LNCAP (cell line): ENCODE results near the gene PTPRN2.

ENCODE experiments used
- CTCF ChIP-seq: fragments of 450-650 bp; IDR thresholded peaks from 2 replicates; pipeline ENCODE4 v1.5.1; 2017; ENCODE audit warnings: mild to moderate bottlenecking

Gene PTPRN2

DNA sequence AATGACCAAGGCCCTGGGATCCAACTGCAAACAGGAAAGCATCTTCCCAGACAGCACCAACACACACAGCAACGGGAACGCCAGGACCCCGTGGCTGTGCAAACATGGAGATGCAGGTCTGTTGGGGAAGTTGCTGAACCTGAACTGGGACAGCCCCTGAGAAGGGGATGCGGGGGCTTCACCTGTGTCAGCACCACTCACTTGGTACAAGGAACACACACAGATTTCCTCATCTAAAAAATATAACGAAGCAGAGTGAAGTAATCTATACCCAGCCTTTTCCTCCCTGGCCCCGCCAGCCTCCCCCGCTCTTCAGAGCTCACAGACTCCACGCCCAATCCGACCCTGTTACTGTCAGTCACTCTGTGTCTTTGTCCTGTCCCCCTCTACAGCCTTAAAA lies 93.0 kb downstream of the PTPRN2 start:
- no peak for TF ChIP-seq CTCF

GRCh38 chr7:158494162-158494586 lies 93.4 kb downstream of the PTPRN2 start:
- peak; percentile 52 for TF ChIP-seq CTCF

GRCh38 chr7:158492367-158492764 lies 95.3 kb downstream of the PTPRN2 start:
- TF ChIP-seq CTCF: no peak

GRCh38 chr7:158491094-158491493 lies 96.5 kb downstream of the PTPRN2 start:
- no peak for TF ChIP-seq CTCF

DNA sequence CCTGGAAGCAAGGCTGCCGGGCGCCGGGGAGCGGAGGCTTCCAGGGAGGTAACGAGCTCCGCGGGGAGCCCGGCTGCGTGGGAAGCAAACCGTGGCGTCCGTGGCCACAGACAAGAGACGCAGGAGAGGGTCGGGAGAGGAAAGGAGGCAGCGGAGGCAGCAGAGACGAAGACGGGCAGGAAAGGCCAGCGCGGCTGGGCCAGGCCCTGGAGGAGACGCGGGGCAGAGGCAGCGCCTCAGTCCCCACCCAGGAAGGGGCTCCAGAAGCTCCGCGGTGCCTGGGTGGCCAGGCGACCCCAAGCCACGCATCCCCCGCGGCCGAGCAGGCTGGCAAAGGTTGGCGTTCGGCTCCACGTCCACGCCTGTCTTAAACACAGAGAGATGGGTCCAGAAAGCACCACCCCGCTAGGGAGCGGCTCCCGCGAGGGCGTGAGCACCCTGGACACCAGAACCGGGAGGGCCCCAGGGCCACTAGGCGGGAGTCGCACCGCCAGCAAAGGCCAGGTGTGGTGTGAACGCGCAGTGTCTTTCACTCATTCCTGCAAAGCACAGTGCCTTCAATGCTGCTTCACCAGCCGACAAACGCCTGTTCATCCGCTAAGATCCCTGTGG lies 97.3 kb downstream of the PTPRN2 start:
- no peak for TF ChIP-seq CTCF

DNA sequence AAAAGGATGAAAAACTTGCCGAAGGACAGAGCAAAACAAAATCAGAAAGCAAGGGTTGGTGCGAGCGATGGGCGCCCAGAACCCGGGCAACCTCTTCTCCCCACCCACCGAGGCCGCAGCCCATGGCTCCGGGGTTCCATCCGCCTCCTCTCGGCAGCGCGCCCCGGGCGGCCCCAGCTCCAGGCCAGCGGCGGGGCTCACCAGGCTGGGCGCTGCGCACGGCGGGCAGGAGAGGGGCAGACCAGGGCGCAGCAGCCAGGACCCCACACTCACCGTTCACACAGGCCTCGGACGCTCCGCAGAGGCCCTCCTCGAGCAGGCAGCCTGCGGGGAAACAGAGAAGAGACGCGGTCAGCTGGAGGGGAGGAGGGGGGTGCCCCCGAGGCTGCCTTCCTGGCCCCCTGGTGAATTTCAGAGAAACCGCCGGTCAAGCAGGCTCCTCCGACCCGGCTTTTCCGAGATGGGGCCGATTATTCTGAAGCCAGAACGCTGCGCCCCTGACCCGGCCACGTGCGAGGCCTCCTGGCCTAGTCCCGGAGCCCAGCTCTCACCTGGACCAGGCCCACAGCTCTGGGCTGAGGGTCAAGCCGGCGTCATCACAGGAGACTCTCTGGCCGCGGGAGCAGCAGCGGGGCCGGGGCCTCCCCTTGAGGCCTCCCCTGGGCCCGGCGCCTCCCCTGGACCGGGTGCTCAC lies 98.0 kb downstream of the PTPRN2 start:
- no peak for TF ChIP-seq CTCF

DNA sequence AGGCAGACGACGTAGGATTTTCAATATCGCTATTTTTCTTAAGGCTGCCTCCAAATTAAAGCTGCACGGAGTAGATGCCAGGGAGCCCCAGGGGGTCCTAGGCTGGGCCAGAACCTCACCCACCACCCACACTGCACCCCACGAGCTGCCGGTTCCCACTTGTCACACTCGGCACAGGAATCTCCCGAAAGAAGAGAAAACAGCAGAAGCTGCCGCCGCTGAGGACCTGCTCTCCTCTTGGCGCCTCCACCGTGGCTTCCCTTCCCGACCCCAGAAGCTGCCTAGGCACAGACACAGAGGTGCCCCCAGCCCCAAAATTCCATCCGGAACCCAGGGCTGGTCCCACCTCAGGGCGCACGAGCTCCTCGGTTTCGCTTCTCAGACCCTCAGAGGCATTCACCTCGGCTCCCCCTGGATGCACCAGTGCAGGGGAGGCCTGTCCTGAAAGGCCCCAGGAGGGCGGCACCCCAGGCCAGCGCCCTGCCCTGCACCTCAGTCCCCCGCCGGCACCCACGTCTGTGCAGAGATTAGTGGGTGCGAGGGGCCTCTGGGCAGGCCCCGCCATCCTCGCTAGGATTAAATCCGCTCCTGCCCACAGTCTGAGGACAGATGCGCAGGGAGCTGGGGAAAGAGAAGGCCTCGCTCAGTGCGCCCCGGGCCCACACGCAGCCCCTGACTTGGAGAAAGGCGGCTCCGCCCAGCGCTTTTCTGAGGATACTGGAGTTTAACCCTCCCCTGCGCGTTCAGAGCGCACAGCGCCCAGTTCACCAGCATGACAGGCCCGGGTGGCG lies 99.2 kb downstream of the PTPRN2 start:
- no peak for TF ChIP-seq CTCF
